A673 (cell line): ENCODE measurements around the gene SMDT1. TPM values are rescaled to one million over a fixed set of nuclear protein-coding genes. Genes with fewer than 3 reads are reported as not detected.
"Not testable (repeated sequence)": the region's sequence is repeated elsewhere in the genome, so short reads cannot be mapped to it uniquely, and the experiment has no call there.

ENCODE experiments used
- BruUV-seq: library from RNA; stranded (reverse); fragments of 400-500 nt; replicated peaks from 2 replicates; lab custom pipeline; 2021; lab: Mats Ljungman, UMichigan
- CTCF ChIA-PET: fragments of 300-600 bp; sonication (Branson Sonifier 250); formaldehyde crosslinking; loops from one replicate; lab custom pipeline; 2022; ENCODE audit warnings: antibody characterized with exemption; lab: Charles Lee
- POLR2A ChIA-PET: fragments of 300-600 bp; sonication (Branson Sonifier 250); formaldehyde crosslinking; loops from one replicate; lab custom pipeline; 2022; ENCODE audit warnings: antibody characterized with exemption; ENCODE audit not compliant: low non-redundant PET; lab: Charles Lee
- DNase-seq: peaks from one replicate; pipeline ENCODE4 v3.0.0-alpha.2; 2015; ENCODE audit warnings: low spot score
- H3K27ac ChIP-seq: fragments of 200-600 bp; sonication (generic); 2 replicates; pipeline ENCODE4 v1.5.1; 2016; ENCODE audit warnings: mixed run types, low read depth, mild to moderate bottlenecking, mixed read lengths, antibody characterized with exemption, low read length; ENCODE audit not compliant: poor library complexity, severe bottlenecking
- H3K27me3 ChIP-seq: fragments of 200-600 bp; sonication (generic); replicated peaks from 2 replicates; pipeline ENCODE4 v1.6.1; 2017; ENCODE audit warnings: mixed run types, low read depth, mild to moderate bottlenecking, mixed read lengths, antibody characterized with exemption, low read length; ENCODE audit not compliant: insufficient read depth, poor library complexity
- H3K36me3 ChIP-seq: fragments of 200-600 bp; sonication (generic); 2 replicates; pipeline ENCODE4 v1.6.1; 2016; ENCODE audit warnings: mixed run types, mild to moderate bottlenecking, mixed read lengths, antibody characterized with exemption, low read length; ENCODE audit not compliant: insufficient read depth, poor library complexity, severe bottlenecking
- H3K4me1 ChIP-seq: fragments of 200-600 bp; sonication (generic); 2 replicates; pipeline ENCODE4 v1.6.1; 2017; ENCODE audit warnings: mixed run types, mild to moderate bottlenecking, mixed read lengths, antibody characterized with exemption, low read length; ENCODE audit not compliant: insufficient read depth, poor library complexity, severe bottlenecking
- H3K4me3 ChIP-seq: fragments of 200-600 bp; sonication (generic); 2 replicates; pipeline ENCODE4 v1.5.1; 2016; ENCODE audit warnings: low read depth, mixed run types, mild to moderate bottlenecking, mixed read lengths, low read length; ENCODE audit not compliant: poor library complexity, severe bottlenecking
- H3K9me3 ChIP-seq: fragments of 200-600 bp; sonication (generic); 2 replicates; pipeline ENCODE4 v1.6.1; 2016; ENCODE audit warnings: mixed run types, low read depth, mild to moderate bottlenecking, mixed read lengths, antibody characterized with exemption, low read length; ENCODE audit not compliant: poor library complexity, severe bottlenecking
- CTCF ChIP-seq: fragments of 300-800, 200-600 bp; sonication (generic); conservative IDR thresholded peaks from 2 replicates; pipeline ENCODE4 v1.5.1; 2017; ENCODE audit warnings: low read depth, mild to moderate bottlenecking, antibody characterized with exemption, low read length, moderate library complexity, mixed read lengths
- EZH2 ChIP-seq: fragments of 200-600 bp; sonication (generic); IDR thresholded peaks from 2 replicates; pipeline ENCODE4 v1.6.1; 2017; ENCODE audit warnings: borderline replicate concordance, low read depth, mild to moderate bottlenecking, mixed read lengths, antibody characterized with exemption, low read length; ENCODE audit not compliant: poor library complexity, severe bottlenecking
- intact Hi-C: fragments of 100-400 bp; cut with micrococcal nuclease; formaldehyde crosslinking; loops from one replicate; pipeline ENCODE4 v1.10.0; 2022; ENCODE audit not compliant: unreplicated experiment
- total RNA-seq: library from RNA; stranded (reverse); gene quantifications from 2 replicates; pipeline ENCODE4 v1.2.3, GENCODE V29; 2021

The SMDT1 gene
- total RNA-seq, 1 experiment from 2014 or later, result 61.8 TPM

DNA sequence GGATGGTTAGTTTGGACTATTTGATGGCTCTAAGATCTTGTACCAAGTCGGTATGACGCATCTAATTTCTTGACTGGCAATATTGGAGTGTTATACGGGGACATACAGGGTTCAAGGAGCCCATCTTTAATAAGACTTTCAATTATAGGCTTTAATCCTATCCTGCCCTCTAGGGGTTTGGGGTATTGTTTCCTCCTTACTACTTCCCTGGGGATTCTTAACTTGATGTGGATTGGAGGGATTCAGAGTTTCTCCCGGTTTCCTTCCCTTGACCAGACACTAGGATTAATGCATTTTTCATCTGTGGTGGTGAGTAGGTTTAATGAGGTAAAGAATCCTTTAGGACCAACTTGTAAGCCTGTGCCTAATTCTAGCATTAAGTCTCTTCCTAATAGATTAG, 32.3 kb downstream of the SMDT1 start:
- Histone ChIP-seq H3K36me3 (no peaks in the 10 kb centered on the region), H3K4me3 (no peak overlapping the region), H3K9me3 (peaks cover 9% of the 10 kb centered on the region), H3K27ac (no peak overlapping the region), H3K4me1 (peaks cover 9% of the 10 kb centered on the region), H3K27me3 (no peaks in the 10 kb centered on the region)
- DNase-seq, result peak; percentile 43
- TF ChIP-seq CTCF, result 0 out of 2 replicates have a peak, but pooled peaks have one; percentile 17
- TF ChIP-seq EZH2, result no peak
- BruUV-seq, result no TSS peak
- intact Hi-C loops, result loop anchor here (2.0 to 5.0 kb wide), 2 partner anchors 145 to 289 kb away; no protein-coding TSS in a partner anchor
- POLR2A ChIA-PET, result no interaction called here
- CTCF ChIA-PET, result interaction anchor here (1.5 kb wide), 1 partner anchor 415 kb away, joined by 7 read pairs; no protein-coding TSS in a partner anchor

- DNase-seq, result peak; percentile 64
- H3K27me3 ChIP-seq, H3K4me3 ChIP-seq, BruUV-seq, H3K27ac ChIP-seq, H3K36me3 ChIP-seq, H3K4me1 ChIP-seq, H3K9me3 ChIP-seq, POLR2A ChIA-PET: not testable (repeated sequence)
- intact Hi-C loops, result loop anchor here (2.0 to 5.0 kb wide), 2 partner anchors 146 to 290 kb away; no protein-coding TSS in a partner anchor
- CTCF ChIA-PET, result interaction anchor here (0.5 to 1.5 kb wide), 6 partner anchors 22 to 445 kb away, joined by 3 to 10 read pairs (median 6); partner anchors contain the start of gene NDUFA6
- TF ChIP-seq CTCF, result peak; percentile 40
Measured at GRCh38 chr22:42112793-42113192, 33.3 kb downstream of the SMDT1 start.

DNA sequence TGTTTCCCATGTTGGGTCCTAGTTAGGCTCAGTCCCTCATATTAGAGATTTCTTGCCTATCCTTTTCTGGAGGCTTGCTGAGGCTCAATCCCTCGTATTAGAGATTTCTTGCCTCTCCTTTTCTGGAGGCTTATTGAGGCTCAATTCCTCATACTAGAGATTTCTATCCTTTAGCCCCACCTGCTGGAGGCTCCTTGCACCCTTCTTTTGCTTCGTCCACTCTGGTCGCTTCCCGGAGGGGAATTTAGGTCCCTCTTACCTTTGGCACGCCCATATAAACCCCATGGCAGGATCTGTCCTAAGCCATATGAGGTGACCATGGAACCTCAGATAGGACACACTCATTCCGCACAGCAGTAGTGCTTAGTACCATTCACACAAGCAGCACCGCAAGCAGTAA, 35.2 kb downstream of the SMDT1 start:
- TF ChIP-seq CTCF (peak; percentile 48), EZH2 (no peak)
- Histone ChIP-seq H3K27me3 (no peaks in the 10 kb centered on the region), H3K4me1 (peaks cover 9% of the 10 kb centered on the region), H3K9me3 (peaks cover 9% of the 10 kb centered on the region), H3K27ac (no peak overlapping the region), H3K4me3 (no peak overlapping the region), H3K36me3 (no peaks in the 10 kb centered on the region)
- POLR2A ChIA-PET, result no interaction called here
- CTCF ChIA-PET, result no interaction called here
- DNase-seq, result peak; percentile 50
- intact Hi-C loops, result loop anchor here (5.0 kb wide), 1 partner anchor 292 kb away; no protein-coding TSS in a partner anchor
- BruUV-seq, result no TSS peak

DNA sequence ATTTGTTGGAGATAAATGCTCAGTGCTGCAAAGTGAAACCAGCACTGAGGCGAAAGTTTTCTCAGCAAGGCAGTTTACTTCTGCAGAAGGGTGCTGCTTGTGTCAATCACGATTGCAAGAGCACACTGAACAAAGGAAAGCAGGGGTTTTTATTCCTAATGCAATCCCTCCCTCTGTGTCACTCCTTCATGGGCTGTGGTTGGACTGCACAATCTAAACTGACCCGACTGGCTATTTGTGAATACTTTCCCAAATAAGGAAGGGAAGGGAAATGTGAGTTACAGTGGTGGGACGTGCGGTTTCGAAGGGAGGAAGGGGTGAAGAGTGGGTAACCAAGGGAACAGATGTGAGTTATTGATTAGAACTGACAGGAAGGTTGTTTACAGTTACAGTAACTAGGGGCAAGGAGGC, 35.9 kb downstream of the SMDT1 start:
- H3K4me1 ChIP-seq, H3K4me3 ChIP-seq, H3K36me3 ChIP-seq, CTCF ChIA-PET, POLR2A ChIA-PET, H3K27ac ChIP-seq, BruUV-seq, intact Hi-C loops, H3K27me3 ChIP-seq, DNase-seq, H3K9me3 ChIP-seq: not testable (repeated sequence)
